ENCODE data around the gene KIF23. TPM values are rescaled to one million over a fixed set of nuclear protein-coding genes. Genes with fewer than 3 reads are reported as not detected.

The KIF23 gene
- total RNA-seq, 4 donors from 2014 or later, result 1.1 to 8.6 (median 4.7) TPM

- peaks cover 0 to 7% (median 0%) of the 10 kb centered on the region in 3 donors for H3K9me3 ChIP-seq
- peak; percentile 29 for ATAC-seq
- no peaks in the 10 kb centered on the region for H3K27me3 ChIP-seq
- no peaks in the 10 kb centered on the region for H3K36me3 ChIP-seq
- 38 to 67% methylated on average over 6 to 8 of the region's 11 CpGs for WGBS, 2 donors (ENCODE audit: low coverage in 1 of 2)
- H3K27ac ChIP-seq, result peak overlapping the region in 3 of 4 donors; percentile 14 to 39 (median 27)
- no peak overlapping the region for H3K4me3 ChIP-seq
- no peak for TF ChIP-seq CTCF (IDR thresholded peaks at IDR 0.05)
- no peak for TF ChIP-seq POLR2A (IDR thresholded peaks at IDR 0.05)
- TF ChIP-seq EP300 (IDR thresholded peaks at IDR 0.05), result no peak
- TF ChIP-seq POLR2AphosphoS5 (IDR thresholded peaks at IDR 0.05), result no peak
- peaks cover 0 to 19% (median 12%) of the 10 kb centered on the region in 3 donors for H3K4me1 ChIP-seq
These were observed 76.3 kb downstream of the KIF23 start for GRCh38 chr15:69490356-69491037.

GRCh38 chr15:69491038-69491505 is 76.9 kb downstream of the KIF23 start:
- WGBS, 2 donors (ENCODE audit: low coverage in 1 of 2), result 46 to 48% methylated on average over 3 of the region's 3 CpGs
- Histone ChIP-seq H3K4me1 (peaks cover 0 to 19% (median 12%) of the 10 kb centered on the region in 3 donors), H3K9me3 (peaks cover 0 to under 1% (median 0%) of the 10 kb centered on the region in 3 donors), H3K27me3 (no peaks in the 10 kb centered on the region), H3K36me3 (no peaks in the 10 kb centered on the region), H3K27ac (peak overlapping the region in 2 of 4 donors; percentile 27 to 39), H3K4me3 (no peak overlapping the region)
- TF ChIP-seq EP300 (IDR thresholded peaks at IDR 0.05) (no peak), CTCF (IDR thresholded peaks at IDR 0.05) (no peak), POLR2AphosphoS5 (IDR thresholded peaks at IDR 0.05) (no peak), POLR2A (IDR thresholded peaks at IDR 0.05) (no peak)
- peak; percentile 72 for ATAC-seq

- 75 to 85% methylated on average over 2 of the region's 2 CpGs for WGBS, 2 donors (ENCODE audit: low coverage in 1 of 2)
- H3K4me1 ChIP-seq, result peaks cover 0 to 19% (median 12%) of the 10 kb centered on the region in 3 donors
- H3K4me3 ChIP-seq, result no peak overlapping the region
- ATAC-seq, result no peak
- no peak overlapping the region for H3K27ac ChIP-seq
- no peaks in the 10 kb centered on the region for H3K36me3 ChIP-seq
- H3K9me3 ChIP-seq, result no peaks in the 10 kb centered on the region
- H3K27me3 ChIP-seq, result no peaks in the 10 kb centered on the region
- TF ChIP-seq POLR2A (IDR thresholded peaks at IDR 0.05) (no peak), CTCF (IDR thresholded peaks at IDR 0.05) (no peak), EP300 (IDR thresholded peaks at IDR 0.05) (no peak), POLR2AphosphoS5 (IDR thresholded peaks at IDR 0.05) (no peak)
These were observed 79.3 kb downstream of the KIF23 start for GRCh38 chr15:69493406-69493805.

- Histone ChIP-seq H3K4me1 (peaks cover 0 to 13% (median 0%) of the 10 kb centered on the region in 3 donors), H3K27ac (no peak overlapping the region), H3K4me3 (no peak overlapping the region), H3K9me3 (no peaks in the 10 kb centered on the region), H3K27me3 (no peaks in the 10 kb centered on the region), H3K36me3 (no peaks in the 10 kb centered on the region)
- ATAC-seq, result no peak
- 29 to 48% methylated on average over 2 of the region's 2 CpGs for WGBS, 2 donors (ENCODE audit: low coverage in 1 of 2)
- no peak for TF ChIP-seq CTCF (IDR thresholded peaks at IDR 0.05)
- TF ChIP-seq POLR2A (IDR thresholded peaks at IDR 0.05), result no peak
- no peak for TF ChIP-seq POLR2AphosphoS5 (IDR thresholded peaks at IDR 0.05)
- TF ChIP-seq EP300 (IDR thresholded peaks at IDR 0.05), result no peak
These were observed 81.9 kb downstream of the KIF23 start for GRCh38 chr15:69496001-69496400.

GRCh38 chr15:69497076-69497475 is 82.9 kb downstream of the KIF23 start:
- H3K36me3 ChIP-seq, result no peaks in the 10 kb centered on the region
- H3K27me3 ChIP-seq, result no peaks in the 10 kb centered on the region
- ATAC-seq, result no peak
- 83 to 100% methylated on average over 1 of the region's 1 CpG for WGBS, 2 donors (ENCODE audit: low coverage in 1 of 2)
- peaks cover 0 to 13% (median 0%) of the 10 kb centered on the region in 3 donors for H3K4me1 ChIP-seq
- no peak overlapping the region for H3K4me3 ChIP-seq
- H3K9me3 ChIP-seq, result no peaks in the 10 kb centered on the region
- TF ChIP-seq POLR2A (IDR thresholded peaks at IDR 0.05), result no peak
- TF ChIP-seq EP300 (IDR thresholded peaks at IDR 0.05), result no peak
- TF ChIP-seq CTCF (IDR thresholded peaks at IDR 0.05), result no peak
- no peak for TF ChIP-seq POLR2AphosphoS5 (IDR thresholded peaks at IDR 0.05)
- no peak overlapping the region for H3K27ac ChIP-seq
